Activated CD4-positive, alpha-beta T cell treated with anti-CD3 and anti-CD28 coated beads, Interleukin-2, amount 50 U/mL, for 4 hours (primary cell): ENCODE data around the gene RGL1.

Experiments
- DNase-seq, 2 experiments: peaks; one replicate each; pipeline ENCODE4 v3.0.0-alpha.2; 2020

RGL1 gene

DNA sequence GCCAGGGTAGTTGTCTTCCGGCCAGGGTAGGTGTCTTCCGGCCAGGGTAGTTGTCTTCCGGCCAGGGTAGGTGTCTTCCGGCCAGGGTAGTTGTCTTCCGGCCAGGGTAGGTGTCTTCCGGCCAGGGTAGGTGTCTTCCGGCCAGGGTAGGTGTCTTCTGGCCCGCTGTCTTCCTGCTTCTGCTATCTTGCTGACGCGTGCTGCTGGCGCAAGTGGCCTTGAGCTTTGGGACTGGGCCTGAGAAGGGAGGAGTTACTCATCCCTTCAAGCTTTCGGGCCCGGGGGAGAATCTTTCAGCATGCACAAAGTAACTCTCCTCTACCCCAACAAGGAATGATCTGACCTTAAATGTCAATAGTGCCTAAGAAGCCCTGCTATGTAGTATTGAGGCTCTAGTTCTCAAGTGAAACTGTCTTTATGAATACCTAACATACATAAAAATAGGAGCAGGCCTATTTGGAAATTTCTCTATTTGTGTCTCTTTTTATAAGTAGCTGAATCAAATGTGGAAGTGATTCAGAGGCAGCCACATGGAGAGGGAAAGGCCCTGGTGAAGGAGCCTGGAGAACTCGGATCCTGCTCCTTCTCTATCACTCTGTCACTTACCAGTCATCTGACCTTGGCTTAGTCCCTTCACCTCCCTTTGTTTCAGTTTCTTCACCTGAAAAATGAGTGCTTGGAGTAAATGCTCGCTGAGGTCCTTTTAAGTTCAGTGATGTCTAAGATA lies 65.6 kb downstream of the RGL1 start:
- DNase-seq, result no peak

DNA sequence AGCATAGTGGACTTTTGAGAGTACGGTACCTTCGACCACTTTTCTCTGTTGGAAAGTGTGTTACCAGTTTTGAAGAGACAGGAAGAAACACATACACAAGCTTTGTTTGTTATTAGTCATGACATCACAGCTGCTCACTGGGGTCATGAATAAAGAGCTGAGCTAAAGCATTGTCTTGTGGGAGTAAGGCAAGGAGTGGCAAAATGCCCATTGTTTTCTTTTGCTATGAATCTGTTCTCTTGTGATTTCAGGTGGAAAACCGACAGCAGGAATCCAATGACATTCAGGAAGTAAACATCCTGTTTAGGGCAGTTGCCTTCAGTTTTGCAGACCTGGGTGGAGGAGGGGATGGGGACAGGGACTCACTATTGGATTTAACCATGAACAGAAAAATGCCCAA lies 66.2 kb downstream of the RGL1 start:
- no peak for DNase-seq

DNA sequence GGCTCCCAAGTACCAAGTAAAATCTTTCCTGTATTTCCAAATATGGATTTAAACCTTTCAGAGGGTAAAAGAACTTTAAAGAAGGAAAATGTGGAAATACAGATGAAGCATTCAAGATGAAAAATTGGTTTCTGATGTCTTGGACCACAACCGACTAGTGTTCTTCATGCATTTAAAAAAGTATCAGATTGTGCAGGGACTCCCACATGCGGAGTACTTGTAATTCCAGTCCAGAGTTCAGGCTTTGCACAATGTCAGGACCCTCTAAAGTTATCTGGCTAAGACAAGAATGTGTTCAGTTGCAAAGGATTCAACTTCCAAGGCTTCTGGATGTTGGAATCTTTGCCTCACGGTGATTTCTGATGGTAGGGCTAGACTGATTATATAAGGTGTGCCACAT lies 66.7 kb downstream of the RGL1 start:
- DNase-seq, result no peak

DNA sequence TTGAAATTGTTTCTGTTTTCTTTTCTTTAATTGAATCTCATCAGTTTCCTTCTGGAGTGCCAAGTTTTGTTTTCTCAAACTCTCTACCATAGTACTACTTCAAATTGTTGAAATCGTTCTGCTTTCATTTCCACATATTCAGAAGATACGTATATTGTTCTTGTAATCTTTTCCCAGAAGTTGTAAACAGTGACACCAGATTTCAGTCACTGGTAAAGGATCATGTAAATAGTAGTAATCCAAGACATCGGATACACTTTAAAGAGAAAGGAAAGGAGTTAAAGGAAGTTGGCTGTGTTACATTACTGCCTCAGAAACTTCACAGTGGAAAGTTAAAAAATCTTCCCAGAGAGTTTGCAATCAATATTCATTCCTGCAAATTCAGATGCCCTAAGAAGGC lies 67.5 kb downstream of the RGL1 start:
- DNase-seq, result no peak

DNA sequence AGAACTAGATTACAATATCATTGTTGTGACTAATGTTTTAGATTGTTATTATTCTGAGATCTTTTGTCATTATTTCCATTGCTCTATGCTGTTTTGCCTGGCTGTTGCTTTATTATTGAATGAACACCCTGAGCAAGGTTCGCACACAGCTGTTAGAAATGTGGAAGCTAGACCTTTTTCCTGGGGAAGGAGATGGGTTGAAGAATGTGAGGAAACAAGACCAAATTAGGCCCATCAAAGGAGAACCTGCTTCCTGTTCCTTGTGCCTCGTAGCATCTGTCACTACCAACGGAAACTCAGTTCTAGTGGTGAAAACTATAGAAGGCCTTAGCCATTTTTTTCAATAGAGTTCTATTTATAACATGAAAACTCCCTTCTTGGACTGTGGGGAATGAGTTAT lies 68.7 kb downstream of the RGL1 start:
- no peak for DNase-seq

DNA sequence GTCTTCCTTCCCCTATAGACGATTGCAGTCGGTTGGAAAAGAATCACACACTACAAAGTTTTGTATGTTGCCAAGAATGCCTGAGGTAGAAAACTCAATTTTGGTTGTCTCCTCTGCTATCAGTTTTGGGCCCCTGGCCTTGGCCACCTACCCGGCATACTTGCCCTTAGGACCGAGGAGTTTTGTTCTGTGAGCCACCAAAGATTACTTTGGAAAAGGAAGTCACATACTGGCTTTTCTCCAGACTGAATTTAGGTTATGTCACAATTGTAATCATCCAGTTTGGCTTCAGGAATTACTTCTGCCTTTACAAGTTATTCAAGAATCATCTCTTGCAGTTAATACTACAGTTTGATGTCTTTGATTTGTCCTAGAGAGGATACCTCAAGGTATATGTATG lies 71.4 kb downstream of the RGL1 start:
- no peak for DNase-seq

DNA sequence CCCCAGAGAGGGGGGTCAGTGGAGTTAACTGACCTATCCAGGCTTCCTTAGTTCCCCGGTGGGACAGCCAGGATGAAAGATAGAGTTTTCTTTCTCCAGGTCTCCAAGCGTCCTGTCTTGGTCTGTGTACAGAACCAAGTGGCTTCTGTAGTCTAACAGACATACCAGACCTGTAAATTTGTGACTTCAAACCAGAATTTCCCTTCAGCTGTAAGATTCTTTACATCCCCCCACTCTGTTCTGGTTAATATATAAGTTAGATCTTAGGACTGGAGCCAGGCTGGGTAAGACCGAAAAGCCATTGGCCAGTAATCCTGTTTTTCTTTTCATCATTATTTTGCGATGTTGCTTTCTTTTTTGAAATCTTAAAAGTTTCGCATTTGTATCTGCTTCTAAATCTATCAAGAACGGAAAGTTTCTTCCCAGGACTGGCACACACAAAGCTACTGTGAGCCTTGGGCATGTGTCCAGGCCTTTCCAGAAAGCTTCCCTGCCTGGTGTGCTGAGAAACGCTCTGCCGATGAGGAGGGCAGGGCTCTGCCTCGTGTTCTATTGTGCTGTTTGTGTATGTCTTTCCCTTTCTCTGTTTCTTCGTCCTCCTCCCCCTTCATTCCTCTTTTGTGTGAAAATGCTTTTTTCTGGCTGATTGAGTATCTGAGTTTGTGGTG lies 72.3 kb downstream of the RGL1 start:
- DNase-seq, result no peak

DNA sequence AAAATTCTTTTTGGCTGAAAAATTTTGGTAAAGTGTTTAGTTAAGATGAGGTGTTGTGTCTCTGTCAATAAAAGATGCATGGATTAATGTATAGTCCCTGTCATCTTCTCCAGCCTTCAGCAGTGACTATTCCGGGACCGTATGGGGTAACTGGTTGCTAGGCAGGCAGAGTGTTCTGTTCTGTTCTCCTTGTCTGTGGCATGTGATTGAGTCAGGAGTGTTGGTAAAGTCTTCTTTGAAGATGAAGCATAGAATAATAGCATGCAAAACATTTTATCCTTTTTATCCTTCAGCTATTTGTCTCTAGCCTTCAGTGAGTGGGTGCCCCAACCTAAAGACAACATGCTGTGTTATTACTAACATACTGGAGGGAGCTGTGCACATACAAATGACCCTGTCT lies 74.6 kb downstream of the RGL1 start:
- no peak for DNase-seq

DNA sequence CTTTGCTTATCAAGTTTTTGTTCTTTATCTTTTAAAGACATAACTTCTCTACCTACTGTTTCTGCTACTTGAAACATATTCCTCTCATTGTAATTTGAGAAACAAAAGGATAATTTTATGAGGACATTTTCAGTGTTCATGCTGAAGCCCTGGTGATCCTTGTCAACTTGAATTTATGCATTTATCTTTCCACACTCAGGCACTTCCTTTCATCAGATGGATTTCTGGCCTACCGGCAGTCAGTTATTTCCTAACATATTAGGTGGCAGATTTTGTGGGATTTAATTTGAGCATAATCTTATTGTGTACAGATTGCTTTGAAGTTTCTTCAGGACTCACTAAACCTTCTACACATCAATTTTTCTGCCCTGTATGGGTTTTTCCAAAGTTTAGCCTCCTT lies 75.0 kb downstream of the RGL1 start:
- DNase-seq, result no peak

DNA sequence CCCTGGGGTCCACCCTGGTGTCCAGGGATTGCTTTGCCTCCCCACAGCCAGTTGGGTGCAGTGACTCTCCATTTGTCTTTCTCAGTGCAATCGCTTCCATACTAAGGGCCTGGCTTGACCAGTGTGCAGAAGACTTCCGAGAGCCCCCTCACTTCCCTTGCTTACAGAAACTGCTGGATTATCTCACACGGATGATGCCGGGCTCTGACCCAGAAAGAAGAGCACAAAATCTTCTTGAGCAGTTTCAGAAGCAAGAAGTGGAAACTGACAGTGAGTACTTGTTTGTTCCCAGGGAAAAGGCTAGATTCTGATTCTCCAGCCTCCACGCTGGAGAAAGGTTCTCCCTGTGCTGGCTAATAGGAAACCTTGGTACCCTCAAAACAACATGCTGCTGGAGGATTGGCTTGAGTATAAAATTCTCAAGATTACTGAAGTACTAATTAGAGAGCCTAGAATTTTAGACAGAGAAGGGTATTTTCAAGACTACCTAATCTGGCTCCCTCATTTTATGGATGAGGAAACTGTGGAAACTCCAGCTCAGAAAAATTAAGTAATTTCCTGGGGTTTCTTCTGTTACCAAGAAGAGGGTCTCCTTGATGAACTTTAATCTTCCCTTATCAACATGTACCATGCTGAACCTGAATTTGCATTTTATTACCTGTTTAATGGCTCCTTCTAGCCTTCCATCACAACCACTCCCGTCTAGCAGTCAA lies 75.8 kb downstream of the RGL1 start:
- DNase-seq, result no peak

DNA sequence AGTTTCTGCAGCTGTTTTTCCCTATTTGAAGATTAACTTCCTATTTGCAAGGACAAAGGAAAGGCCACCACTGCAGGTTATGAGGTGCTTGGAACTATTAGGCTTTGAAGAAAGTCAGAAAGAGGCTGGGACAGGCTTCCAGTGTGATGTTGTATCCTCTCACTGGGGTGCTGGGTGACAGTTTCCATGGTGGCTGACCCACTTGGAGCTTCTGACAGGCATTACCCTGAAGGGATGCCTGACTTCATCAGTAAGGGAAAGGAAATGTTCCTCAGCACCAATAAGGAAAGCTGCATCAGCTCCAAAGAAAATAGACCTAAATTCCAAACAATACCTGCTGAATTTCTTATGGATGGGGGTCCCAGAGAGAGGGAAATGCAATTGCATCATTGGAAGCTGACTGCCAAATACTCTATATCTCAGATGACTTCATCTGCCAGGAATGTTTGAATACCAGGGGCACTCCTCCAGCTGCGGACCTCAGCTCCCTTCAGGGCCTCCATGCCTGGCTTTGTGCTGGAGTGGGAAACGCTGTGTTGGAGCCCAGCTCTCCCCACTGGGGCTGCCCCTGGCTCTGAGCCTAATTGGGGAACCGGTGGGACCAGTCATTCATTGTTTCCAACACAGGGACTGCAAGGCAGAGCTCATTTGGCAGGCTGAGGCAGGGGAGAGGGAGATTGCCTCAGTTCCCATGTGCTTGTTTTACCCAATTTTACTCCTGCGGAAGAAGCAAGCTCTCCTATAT lies 76.6 kb downstream of the RGL1 start:
- no peak for DNase-seq

DNA sequence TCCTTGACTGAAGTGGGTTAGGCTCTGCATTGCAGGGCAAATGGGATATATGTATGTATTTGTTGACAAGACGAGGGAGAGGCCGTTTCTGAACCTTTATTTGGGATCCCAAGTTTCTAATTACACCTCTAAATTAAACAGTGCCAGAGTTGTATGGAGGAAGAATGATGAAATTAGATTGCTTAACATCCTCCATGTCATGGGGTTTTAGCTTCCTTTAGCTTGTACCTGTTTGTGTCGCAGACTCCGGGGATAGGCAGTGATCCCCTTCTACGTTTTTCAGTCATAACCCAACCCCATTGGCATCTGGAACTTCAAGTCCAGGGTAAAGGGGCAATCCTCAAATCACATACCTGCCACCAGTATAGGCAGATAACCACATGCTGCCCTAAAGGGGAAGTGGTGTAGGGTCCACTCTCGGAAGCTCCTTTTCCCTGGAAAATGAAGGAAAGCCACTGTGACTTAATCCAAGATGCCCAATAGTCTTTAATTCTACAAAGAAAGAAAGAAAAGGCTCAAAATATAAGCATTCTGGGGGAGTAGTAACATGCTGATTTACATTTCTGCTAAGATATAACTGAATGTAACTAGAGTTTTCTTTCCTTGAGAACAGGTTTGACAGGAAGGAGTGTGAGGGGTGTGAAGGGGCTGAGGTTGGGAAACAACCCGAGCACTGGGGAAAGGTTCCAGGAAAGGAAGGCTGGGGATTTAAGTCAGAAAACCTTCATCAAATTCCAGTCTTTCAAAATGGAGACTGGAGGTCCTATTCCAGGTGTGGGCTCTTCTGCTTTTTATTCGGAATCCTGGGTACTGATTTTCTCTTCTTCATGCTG lies 77.6 kb downstream of the RGL1 start:
- DNase-seq, result no peak

DNA sequence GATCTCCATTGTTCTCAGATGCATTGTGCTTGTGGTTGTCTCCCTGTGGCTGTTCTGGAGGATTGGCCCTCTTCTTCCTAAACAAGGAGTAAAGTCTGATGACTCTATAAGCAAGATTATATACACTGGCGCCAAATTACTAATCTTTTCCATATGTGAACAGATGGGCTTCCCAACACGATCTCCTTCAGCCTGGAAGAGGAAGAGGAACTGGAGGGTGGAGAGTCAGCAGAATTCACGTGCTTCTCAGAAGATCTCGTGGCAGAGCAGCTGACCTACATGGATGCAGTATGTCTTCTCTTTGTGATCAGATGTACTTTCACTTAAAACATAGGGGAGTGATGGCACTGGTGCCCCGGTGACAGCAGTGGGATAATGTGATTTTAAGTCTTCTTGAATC lies 78.7 kb downstream of the RGL1 start:
- DNase-seq, result no peak

DNA sequence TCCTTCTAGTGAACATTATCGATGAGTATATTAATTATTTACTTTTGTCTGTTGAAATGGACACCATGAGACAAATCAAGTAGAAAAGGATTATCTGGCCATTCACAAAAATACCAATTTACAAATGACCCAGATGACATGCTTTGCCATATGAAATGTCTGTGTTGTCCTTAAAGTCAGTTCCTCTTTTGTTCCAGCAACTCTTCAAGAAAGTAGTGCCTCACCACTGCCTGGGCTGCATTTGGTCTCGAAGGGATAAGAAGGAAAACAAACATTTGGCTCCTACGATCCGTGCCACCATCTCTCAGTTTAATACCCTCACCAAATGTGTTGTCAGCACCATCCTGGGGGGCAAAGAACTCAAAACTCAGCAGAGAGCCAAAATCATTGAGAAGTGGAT lies 79.6 kb downstream of the RGL1 start:
- DNase-seq, result no peak

DNA sequence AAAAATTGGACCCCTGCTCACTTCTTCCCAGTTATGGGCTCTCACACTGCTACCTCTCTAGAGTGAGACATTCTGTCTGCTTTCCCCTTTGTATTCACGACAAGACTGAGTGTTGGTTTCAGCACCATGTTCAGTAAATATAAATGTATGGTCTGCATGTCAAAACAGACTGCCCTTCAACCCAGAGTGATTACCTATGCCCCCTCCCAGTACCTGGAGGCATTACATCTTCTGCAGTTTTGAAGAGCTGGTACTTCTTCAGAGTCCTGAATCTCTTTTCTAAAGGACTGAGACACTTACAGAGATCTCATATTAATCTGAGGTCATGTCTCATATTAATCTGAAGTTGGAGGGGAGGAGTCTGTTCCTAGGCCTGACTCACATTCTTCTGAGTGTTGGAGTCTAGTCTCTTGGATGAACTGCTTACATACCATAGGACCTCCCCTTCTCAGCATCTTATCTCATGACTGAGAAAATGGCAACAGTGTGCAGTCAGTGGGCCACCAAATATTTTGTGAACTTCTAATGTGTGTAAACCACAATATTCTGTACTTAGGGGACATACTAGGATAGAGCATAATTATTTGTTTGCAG lies 80.3 kb downstream of the RGL1 start:
- no peak for DNase-seq

DNA sequence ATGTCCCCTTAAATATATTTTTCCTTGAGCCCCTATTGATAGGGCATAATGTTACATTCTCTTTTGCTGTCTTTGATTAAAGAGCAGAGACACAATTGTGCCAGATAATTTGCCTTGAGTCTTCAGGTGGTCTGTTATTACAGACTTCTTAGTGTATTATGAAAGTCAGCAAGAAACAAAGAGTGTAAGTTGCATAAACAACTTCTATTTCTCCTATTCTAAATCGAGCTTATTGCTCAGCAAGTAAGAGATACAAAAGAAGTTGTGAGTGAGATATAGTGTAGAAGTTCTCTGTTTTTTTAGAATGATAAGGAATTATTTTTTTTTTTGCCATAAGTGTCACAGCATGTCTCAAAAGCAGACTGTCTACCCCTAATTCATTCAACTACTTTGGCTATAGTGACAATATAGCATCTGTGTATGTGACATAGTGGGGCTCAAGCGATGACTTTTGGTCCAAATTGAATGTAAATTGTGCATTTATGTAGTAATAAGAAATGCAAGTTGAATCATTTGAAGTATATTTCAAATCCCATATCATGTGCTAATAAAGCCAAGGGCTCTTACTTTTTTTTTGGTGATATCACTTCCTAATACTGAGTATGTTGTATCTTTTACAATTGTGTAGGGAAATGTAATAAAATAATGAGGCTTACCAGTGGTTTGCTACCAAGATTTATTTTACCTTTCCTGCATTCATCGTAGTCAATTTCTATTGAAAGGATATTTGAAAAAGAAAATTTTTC lies 81.3 kb downstream of the RGL1 start:
- no peak for DNase-seq

DNA sequence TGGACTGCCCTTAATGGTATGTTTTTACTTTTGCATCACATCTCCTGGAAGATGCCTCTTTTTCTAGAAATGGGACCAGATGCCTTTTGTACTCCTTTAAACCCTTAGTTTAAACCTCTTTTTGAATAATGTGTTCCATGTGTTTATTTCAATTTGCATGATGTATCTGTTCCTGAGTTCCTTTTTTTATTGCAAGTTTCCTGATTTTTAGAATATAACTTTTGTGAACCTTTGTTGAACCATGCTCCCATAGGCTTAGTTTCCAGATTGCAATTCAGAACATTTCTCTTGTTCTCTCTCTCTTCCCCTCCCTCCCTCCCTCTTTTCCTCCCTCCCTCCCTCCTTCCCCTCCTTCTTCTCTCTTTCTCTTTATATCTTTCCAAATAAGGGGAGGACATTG lies 81.9 kb downstream of the RGL1 start:
- DNase-seq, result no peak

DNA sequence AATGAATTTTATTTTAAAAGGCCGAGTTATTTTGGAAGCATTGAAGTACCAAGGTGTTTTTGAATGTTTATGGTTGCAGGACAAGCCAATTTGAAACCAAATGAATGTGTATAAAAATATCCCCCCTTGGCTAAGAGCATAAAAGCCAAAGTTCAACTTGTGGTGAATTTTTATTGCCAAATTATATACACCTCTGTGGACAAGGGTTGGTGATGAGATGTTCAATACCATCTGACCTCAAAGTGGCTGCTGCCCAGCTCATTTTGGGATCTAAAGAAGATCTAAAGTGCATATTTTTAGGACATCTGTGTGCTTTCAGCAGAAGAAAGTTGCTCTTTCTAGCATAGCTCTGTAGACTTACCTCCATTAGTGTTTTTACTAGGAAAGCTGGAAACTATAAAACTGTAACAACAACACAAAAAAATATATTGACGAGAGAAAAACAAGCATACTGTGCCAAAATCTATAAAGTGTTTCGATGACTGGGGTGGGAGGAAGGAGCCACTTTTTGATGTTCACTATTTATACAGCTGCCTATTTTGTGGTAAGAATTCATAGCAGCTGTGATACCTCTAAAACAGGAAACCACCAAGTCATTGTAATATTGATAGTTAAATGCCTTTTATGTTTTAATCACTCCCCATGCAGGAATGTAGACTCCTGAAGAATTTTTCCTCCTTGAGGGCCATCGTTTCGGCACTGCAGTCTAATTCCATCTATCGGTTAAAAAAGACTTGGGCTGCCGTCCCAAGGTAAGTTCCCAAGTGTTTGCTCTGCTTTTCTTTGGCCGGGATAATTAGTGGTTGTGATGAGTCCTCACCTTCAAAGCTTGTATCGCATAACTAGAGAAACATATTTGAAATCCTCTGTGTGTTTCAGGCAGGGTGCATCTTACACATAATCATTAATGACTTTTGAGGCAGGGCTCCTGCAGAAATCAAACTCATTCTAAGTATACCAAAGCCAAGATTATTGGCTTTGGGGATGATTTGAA lies 83.2 kb downstream of the RGL1 start:
- no peak for DNase-seq

DNA sequence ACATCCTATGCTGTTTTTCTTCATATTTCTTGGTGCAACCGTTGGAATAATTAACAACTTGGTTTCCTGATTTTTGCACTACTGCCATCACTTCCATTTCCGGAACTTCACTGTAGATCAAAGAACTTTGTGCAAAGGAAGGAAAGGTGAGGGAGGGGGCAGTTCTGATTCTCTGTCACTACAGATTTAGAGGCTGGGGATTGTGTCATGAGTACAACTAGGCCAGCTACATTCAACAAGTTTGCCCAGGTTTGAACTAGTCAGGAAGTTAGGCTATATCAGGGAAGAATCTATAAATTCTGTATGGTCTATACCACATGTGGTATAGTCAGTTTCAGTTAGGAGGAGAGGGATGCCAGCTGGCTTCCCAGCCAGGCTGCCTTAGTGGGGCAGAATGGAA lies 84.2 kb downstream of the RGL1 start:
- no peak for DNase-seq
